HCT116 (cell line): ENCODE data around the gene HELZ2.

ENCODE experiments used
- EZH2 ChIP-seq: fragments of 200-600 bp; sonication (generic); IDR thresholded peaks from 2 replicates; pipeline ENCODE4 v1.6.1; 2017; ENCODE audit warnings: antibody characterized with exemption, mixed run types
- POLR2A ChIP-seq: IDR thresholded peaks from 2 replicates; pipeline ENCODE4 v1.7.0; 2011; ENCODE audit warnings: borderline replicate concordance; ENCODE audit not compliant: insufficient read depth, insufficient read length; ENCODE audit errors: extremely low read depth
- RAD21 ChIP-seq: IDR thresholded peaks from 2 replicates; pipeline ENCODE4 v1.6.1; 2012; ENCODE audit warnings: low read depth, mild to moderate bottlenecking
- SIN3A ChIP-seq: IDR thresholded peaks from 2 replicates; pipeline ENCODE4 v1.6.1; 2012; ENCODE audit warnings: low read depth
- SRF ChIP-seq: IDR thresholded peaks from 2 replicates; pipeline ENCODE4 v1.6.1; 2012; ENCODE audit warnings: low read depth
- ZFX ChIP-seq: fragments of 450-650 bp; IDR thresholded peaks from 2 replicates; pipeline ENCODE4 v1.6.1; 2017
- TF ChIP-seq, protein P1 (sequence below), 3 experiments: fragments of 200-600 bp in 1 of 3; sonication (generic) in 1 of 3; IDR thresholded peaks in 2 of 3; conservative IDR thresholded peaks in 1 of 3; 2 replicates each; pipeline ENCODE4 v1.5.1; 2012 to 2017; ENCODE audit warnings: low read depth in 2 of 3, low read length in 2 of 3, antibody characterized with exemption in 1 of 3, borderline replicate concordance in 1 of 3, control low read depth in 1 of 3, mild to moderate bottlenecking in 1 of 3, mixed read lengths in 1 of 3, mixed run types in 1 of 3, moderate library complexity in 1 of 3; ENCODE audit not compliant: insufficient read depth in 1 of 3
- TF ChIP-seq, protein P2 (sequence below): IDR thresholded peaks from 2 replicates; pipeline ENCODE4 v1.6.1; 2012; ENCODE audit warnings: low read depth
- TF ChIP-seq, protein P3 (sequence below): IDR thresholded peaks from 2 replicates; pipeline ENCODE4 v1.6.1; 2012

DNA sequence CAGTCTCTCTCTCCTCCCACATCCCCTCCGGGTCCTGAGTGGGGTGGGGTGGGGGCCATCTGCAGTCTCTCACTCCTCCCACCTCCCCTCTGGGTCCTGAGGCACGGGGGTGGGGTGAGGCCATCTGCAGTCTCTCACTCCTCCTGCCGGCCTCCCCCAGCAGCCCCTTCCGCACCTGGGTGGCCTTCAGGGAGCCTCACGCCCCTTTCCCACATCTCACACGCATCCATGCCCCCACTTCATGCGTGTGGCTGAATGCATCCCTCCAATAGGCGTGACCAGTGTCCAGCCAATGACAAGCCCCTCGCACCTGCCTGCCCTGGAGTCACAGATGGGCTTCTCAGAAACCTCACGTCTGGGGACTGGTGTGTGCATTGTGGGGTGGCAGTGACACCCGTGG, 25.5 kb downstream of the HELZ2 start:
- TF ChIP-seq, protein P1, sequence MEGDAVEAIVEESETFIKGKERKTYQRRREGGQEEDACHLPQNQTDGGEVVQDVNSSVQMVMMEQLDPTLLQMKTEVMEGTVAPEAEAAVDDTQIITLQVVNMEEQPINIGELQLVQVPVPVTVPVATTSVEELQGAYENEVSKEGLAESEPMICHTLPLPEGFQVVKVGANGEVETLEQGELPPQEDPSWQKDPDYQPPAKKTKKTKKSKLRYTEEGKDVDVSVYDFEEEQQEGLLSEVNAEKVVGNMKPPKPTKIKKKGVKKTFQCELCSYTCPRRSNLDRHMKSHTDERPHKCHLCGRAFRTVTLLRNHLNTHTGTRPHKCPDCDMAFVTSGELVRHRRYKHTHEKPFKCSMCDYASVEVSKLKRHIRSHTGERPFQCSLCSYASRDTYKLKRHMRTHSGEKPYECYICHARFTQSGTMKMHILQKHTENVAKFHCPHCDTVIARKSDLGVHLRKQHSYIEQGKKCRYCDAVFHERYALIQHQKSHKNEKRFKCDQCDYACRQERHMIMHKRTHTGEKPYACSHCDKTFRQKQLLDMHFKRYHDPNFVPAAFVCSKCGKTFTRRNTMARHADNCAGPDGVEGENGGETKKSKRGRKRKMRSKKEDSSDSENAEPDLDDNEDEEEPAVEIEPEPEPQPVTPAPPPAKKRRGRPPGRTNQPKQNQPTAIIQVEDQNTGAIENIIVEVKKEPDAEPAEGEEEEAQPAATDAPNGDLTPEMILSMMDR (IDR thresholded peaks at IDR 0.05 in 2 of 3, conservative IDR thresholded peaks at IDR 0.05 in 1 of 3; ENCODE audit: borderline replicate concordance in 1 of 3, insufficient read depth in 1 of 3, low read depth in 2 of 3, low read length in 2 of 3): no peak
- TF ChIP-seq SIN3A (no peak), RAD21 (no peak), SRF (no peak), ZFX (no peak), POLR2A (no peak), EZH2 (no peak)
- TF ChIP-seq, protein P2, sequence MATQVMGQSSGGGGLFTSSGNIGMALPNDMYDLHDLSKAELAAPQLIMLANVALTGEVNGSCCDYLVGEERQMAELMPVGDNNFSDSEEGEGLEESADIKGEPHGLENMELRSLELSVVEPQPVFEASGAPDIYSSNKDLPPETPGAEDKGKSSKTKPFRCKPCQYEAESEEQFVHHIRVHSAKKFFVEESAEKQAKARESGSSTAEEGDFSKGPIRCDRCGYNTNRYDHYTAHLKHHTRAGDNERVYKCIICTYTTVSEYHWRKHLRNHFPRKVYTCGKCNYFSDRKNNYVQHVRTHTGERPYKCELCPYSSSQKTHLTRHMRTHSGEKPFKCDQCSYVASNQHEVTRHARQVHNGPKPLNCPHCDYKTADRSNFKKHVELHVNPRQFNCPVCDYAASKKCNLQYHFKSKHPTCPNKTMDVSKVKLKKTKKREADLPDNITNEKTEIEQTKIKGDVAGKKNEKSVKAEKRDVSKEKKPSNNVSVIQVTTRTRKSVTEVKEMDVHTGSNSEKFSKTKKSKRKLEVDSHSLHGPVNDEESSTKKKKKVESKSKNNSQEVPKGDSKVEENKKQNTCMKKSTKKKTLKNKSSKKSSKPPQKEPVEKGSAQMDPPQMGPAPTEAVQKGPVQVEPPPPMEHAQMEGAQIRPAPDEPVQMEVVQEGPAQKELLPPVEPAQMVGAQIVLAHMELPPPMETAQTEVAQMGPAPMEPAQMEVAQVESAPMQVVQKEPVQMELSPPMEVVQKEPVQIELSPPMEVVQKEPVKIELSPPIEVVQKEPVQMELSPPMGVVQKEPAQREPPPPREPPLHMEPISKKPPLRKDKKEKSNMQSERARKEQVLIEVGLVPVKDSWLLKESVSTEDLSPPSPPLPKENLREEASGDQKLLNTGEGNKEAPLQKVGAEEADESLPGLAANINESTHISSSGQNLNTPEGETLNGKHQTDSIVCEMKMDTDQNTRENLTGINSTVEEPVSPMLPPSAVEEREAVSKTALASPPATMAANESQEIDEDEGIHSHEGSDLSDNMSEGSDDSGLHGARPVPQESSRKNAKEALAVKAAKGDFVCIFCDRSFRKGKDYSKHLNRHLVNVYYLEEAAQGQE: no peak
- TF ChIP-seq, protein P3, sequence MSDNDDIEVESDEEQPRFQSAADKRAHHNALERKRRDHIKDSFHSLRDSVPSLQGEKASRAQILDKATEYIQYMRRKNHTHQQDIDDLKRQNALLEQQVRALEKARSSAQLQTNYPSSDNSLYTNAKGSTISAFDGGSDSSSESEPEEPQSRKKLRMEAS: no peak
